ENCODE data around the gene MYO16. TPM values are rescaled to one million over a fixed set of nuclear protein-coding genes. Genes with fewer than 3 reads are reported as not detected.

Gene MYO16
- total RNA-seq, 3 donors from 2014 or later: 0.15 to 0.48 (median 0.33) TPM

DNA sequence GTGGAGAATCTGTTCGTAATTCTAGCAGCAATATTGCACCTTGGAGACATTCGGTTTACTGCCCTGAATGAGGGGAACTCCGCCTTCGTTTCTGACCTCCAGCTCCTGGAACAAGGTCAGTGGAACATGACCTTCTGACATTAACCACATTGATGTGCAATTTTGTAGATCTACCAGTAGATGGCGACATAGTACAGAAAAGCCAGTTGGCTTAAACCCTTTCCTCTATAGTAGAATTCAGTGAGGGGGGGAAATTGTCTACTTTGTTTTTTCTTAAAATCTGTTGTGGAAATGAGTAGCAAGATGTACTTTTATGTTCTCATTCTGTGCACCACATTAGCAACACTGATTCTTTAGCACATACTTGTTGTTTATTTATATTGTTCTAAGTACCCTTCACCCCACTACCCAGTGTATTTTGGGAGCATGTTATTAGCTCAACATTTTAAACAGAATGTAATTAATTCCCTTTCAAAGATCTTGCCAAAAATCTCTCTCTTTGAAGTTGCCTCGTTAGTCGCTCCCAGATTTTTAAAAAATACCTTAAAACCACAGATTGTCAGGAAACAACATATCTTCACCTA lies 332.2 kb downstream of the MYO16 start:
- Histone ChIP-seq H3K27ac (no peak overlapping the region), H3K27me3 (no peaks in the 10 kb centered on the region), H3K4me1 (no peaks in the 10 kb centered on the region), H3K4me3 (no peak overlapping the region), H3K9me3 (no peaks in the 10 kb centered on the region), H3K36me3 (no peaks in the 10 kb centered on the region)
- DNase-seq (ENCODE audit: low spot score in 2 of 2): no peak
- TF ChIP-seq POLR2A (IDR thresholded peaks at IDR 0.05): no peak
- TF ChIP-seq, protein P1, sequence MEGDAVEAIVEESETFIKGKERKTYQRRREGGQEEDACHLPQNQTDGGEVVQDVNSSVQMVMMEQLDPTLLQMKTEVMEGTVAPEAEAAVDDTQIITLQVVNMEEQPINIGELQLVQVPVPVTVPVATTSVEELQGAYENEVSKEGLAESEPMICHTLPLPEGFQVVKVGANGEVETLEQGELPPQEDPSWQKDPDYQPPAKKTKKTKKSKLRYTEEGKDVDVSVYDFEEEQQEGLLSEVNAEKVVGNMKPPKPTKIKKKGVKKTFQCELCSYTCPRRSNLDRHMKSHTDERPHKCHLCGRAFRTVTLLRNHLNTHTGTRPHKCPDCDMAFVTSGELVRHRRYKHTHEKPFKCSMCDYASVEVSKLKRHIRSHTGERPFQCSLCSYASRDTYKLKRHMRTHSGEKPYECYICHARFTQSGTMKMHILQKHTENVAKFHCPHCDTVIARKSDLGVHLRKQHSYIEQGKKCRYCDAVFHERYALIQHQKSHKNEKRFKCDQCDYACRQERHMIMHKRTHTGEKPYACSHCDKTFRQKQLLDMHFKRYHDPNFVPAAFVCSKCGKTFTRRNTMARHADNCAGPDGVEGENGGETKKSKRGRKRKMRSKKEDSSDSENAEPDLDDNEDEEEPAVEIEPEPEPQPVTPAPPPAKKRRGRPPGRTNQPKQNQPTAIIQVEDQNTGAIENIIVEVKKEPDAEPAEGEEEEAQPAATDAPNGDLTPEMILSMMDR (IDR thresholded peaks at IDR 0.05): peak; percentile 66 to 85 (median 81)
- intact Hi-C loops (cut with DNase I; ENCODE audit: low total_unique reads): no loop called here

DNA sequence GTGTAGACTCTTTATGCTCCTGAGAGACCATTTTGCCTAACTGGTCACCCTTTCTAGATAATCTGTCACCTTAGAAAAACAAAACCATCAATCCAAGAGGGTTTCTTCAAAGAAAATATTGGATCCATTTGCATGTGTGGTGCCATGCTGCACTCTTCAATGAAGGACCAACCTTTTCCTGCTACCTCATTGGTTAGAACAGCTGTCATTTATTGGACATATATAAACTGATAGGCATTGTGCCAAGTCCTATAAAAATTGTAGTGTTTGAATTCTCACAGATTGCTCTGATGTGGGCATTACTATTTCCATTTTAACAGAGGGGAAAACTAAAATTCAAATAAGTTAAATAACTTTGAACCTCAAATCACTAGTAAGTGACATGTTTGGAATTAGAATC lies 333.2 kb downstream of the MYO16 start:
- Histone ChIP-seq H3K9me3 (no peaks in the 10 kb centered on the region), H3K27ac (no peak overlapping the region), H3K4me1 (no peaks in the 10 kb centered on the region), H3K27me3 (no peaks in the 10 kb centered on the region), H3K36me3 (no peaks in the 10 kb centered on the region), H3K4me3 (no peak overlapping the region)
- no peak for DNase-seq (ENCODE audit: low spot score in 2 of 2)
- intact Hi-C loops (cut with DNase I; ENCODE audit: low total_unique reads): no loop called here
- no peak for TF ChIP-seq POLR2A (IDR thresholded peaks at IDR 0.05)
- TF ChIP-seq, protein P1 (IDR thresholded peaks at IDR 0.05): no peak
- TF ChIP-seq POLR2AphosphoS5 (IDR thresholded peaks at IDR 0.05): no peak

DNA sequence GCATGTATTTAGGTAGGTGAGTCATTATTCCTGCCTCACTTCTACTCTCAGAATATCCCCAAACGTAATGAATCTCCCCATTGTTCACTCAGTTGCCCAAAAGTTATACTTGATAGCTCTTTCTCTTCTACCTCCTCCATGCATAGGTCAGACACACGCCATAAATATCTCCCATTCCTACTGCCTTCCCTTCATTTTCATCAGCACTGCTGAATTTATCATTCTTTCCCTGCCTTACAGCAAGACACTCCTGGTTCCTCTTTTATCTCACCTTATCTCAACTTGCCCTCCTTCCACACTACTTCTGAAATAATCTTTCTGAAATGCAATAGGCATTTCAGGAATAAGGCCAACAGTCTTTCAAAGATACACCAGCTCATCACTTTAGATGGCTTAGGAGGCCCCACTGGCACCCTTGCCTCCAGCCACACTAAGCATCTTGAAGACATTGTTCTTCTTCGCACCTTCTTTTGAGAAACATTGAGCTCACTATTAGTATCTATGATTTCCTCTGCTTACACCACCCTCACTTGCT lies 333.9 kb downstream of the MYO16 start:
- Histone ChIP-seq H3K27ac (no peak overlapping the region), H3K4me1 (no peaks in the 10 kb centered on the region), H3K4me3 (no peak overlapping the region), H3K9me3 (no peaks in the 10 kb centered on the region), H3K36me3 (no peaks in the 10 kb centered on the region), H3K27me3 (no peaks in the 10 kb centered on the region)
- DNase-seq (ENCODE audit: low spot score in 2 of 2): no peak
- TF ChIP-seq, protein P1 (IDR thresholded peaks at IDR 0.05): no peak
- TF ChIP-seq POLR2AphosphoS5 (IDR thresholded peaks at IDR 0.05) (no peak), POLR2A (IDR thresholded peaks at IDR 0.05) (no peak)
- intact Hi-C loops (cut with DNase I; ENCODE audit: low total_unique reads): no loop called here

DNA sequence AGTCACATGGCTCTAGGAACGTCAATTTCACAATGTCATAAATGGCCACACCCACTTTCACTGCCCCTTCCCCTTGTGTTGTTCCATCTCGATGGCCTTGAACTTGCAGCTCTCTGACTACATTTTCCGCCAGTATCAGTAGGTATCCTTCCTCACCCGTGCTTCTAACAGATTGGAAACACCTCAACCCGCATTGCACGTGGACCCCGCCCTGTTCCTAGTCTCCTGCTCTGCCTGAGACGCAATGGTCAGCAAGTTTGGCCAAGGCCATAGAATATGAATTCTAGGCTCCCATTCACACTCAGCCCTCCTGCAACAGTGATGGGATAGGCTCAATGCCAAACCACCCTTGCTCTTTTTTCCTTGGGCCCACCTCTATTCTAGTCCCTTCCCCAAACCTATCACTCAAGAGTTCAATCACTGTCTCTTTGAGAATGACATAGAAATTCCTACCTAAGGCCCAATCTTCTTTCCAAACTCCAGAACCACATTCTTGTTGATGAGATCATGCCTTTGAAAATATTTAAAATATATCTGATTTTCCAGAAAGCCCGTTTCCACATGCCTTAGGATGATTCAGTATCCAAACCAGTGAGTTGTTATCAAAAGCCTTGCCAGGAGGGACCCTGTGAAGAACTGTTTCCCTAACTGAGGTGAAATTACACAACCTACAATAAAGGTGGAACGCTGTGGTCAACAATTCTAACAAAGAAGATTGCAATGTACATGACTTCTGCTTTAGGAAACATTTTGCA lies 334.6 kb downstream of the MYO16 start:
- H3K27me3 ChIP-seq: no peaks in the 10 kb centered on the region
- no peaks in the 10 kb centered on the region for H3K9me3 ChIP-seq
- H3K36me3 ChIP-seq: no peaks in the 10 kb centered on the region
- no peak for TF ChIP-seq POLR2A (IDR thresholded peaks at IDR 0.05)
- H3K4me1 ChIP-seq: no peaks in the 10 kb centered on the region
- no peak for DNase-seq (ENCODE audit: low spot score in 2 of 2)
- H3K27ac ChIP-seq: no peak overlapping the region
- intact Hi-C loops (cut with DNase I; ENCODE audit: low total_unique reads): no loop called here
- no peak overlapping the region for H3K4me3 ChIP-seq

DNA sequence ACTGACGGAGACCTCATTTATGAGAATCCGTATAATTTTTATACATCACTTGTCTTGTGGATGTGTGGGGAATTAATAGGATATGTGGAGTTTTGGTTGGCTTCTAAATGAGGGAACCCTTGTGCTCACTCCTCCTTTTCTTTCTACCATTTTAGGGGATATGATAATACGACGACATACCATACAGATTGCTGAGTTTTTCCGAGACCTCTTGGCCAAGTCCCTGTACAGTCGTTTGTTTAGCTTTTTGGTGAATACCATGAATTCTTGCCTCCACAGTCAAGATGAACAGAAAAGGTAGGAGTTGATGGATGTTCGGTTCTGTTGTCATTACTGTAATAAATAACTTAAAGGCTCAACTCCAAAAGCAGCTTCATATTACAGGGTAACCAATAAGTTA lies 335.2 kb downstream of the MYO16 start:
- Histone ChIP-seq H3K27me3 (no peaks in the 10 kb centered on the region), H3K27ac (no peak overlapping the region), H3K4me1 (no peaks in the 10 kb centered on the region), H3K36me3 (no peaks in the 10 kb centered on the region), H3K9me3 (no peaks in the 10 kb centered on the region), H3K4me3 (no peak overlapping the region)
- intact Hi-C loops (cut with DNase I; ENCODE audit: low total_unique reads): no loop called here
- no peak for DNase-seq (ENCODE audit: low spot score in 2 of 2)
- TF ChIP-seq POLR2AphosphoS5 (IDR thresholded peaks at IDR 0.05) (no peak), POLR2A (IDR thresholded peaks at IDR 0.05) (no peak)
- TF ChIP-seq, protein P1 (IDR thresholded peaks at IDR 0.05): no peak

Measured in breast epithelium (tissue), 4 donors.